ENCODE measurements around the gene UNC80. TPM values are rescaled to one million over a fixed set of nuclear protein-coding genes. Genes with fewer than 3 reads are reported as not detected.

Gene UNC80
- total RNA-seq, 4 donors from 2014 or later: under 0.01 to 0.67 (median 0.06) TPM

DNA sequence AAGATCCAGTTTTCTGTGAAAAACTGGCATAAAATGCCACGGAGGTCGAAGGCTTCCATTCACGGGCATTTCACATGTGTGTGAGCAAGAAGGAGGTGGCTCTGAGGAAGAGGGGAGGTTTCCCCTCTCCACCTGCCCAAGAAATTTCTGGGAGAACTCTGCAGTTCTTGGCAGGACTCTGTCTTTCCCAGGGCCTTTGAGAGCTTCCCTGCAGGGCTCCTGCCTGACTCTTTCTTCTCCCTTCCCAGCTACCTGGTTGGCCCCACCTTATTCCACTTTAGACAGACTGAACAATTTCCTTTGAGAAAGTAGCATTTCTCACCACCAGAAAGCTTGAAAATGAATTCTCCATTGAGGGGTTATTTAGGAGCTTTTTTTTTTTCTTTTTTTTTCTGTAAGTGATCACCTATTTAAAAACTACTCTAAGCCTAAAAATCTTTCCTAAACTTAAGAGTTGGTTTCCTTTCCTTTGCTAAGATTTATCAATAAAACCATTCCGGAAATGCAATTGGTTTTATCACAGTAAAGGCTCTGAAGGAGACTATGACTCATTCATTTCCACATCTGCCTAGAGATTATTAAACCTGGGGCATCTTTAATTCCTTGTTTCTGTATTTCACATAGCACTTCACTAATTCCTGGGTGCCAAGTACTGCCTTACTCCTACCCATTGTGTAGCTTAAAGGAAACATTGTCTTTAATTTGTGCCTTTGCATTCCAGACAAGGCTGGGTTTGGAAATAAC lies 59.3 kb downstream of the UNC80 start:
- ATAC-seq: no peak
- TF ChIP-seq, protein P1, sequence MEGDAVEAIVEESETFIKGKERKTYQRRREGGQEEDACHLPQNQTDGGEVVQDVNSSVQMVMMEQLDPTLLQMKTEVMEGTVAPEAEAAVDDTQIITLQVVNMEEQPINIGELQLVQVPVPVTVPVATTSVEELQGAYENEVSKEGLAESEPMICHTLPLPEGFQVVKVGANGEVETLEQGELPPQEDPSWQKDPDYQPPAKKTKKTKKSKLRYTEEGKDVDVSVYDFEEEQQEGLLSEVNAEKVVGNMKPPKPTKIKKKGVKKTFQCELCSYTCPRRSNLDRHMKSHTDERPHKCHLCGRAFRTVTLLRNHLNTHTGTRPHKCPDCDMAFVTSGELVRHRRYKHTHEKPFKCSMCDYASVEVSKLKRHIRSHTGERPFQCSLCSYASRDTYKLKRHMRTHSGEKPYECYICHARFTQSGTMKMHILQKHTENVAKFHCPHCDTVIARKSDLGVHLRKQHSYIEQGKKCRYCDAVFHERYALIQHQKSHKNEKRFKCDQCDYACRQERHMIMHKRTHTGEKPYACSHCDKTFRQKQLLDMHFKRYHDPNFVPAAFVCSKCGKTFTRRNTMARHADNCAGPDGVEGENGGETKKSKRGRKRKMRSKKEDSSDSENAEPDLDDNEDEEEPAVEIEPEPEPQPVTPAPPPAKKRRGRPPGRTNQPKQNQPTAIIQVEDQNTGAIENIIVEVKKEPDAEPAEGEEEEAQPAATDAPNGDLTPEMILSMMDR (IDR thresholded peaks at IDR 0.05): no peak
- no peak for TF ChIP-seq EP300 (IDR thresholded peaks at IDR 0.05)
- no peak for TF ChIP-seq POLR2AphosphoS5 (IDR thresholded peaks at IDR 0.05)
- no peak for TF ChIP-seq POLR2A (IDR thresholded peaks at IDR 0.05)
- no peaks in the 10 kb centered on the region for H3K4me1 ChIP-seq
- no peaks in the 10 kb centered on the region for H3K9me3 ChIP-seq
- no peak overlapping the region for H3K27ac ChIP-seq
- no peak overlapping the region for H3K4me3 ChIP-seq
- no peaks in the 10 kb centered on the region for H3K27me3 ChIP-seq
- 91 to 94% methylated on average over 2 to 4 of the region's 4 CpGs for WGBS, 2 donors (ENCODE audit: low coverage in 1 of 2)
- H3K36me3 ChIP-seq: no peaks in the 10 kb centered on the region

DNA sequence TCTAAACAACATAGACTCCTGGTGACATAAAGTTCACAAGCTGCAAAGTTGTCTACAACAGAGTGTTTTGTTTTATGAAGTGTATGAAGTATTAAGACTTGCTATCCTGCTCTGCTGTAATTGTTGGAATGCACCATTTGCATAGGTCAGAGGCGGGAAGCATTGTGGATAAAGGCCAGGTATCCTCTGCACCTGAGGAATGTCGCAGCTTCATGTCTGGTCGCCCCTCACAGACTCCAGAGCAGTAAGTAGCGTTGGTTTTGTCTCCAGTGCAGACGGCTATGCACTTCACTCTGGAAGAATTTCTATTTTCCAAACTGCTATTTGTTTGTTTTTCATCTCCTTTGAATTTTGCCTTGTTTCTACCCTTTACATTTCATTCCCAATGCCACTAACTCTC lies 63.1 kb downstream of the UNC80 start:
- Histone ChIP-seq H3K27ac (no peak overlapping the region), H3K36me3 (no peaks in the 10 kb centered on the region), H3K9me3 (no peaks in the 10 kb centered on the region), H3K27me3 (no peaks in the 10 kb centered on the region), H3K4me1 (no peaks in the 10 kb centered on the region), H3K4me3 (no peak overlapping the region)
- TF ChIP-seq POLR2AphosphoS5 (IDR thresholded peaks at IDR 0.05) (no peak), POLR2A (IDR thresholded peaks at IDR 0.05) (no peak), EP300 (IDR thresholded peaks at IDR 0.05) (no peak)
- TF ChIP-seq, protein P1 (IDR thresholded peaks at IDR 0.05): no peak
- ATAC-seq: no peak
- WGBS, 2 donors (ENCODE audit: low coverage in 1 of 2): 72 to 85% methylated on average over 4 to 5 of the region's 5 CpGs

DNA sequence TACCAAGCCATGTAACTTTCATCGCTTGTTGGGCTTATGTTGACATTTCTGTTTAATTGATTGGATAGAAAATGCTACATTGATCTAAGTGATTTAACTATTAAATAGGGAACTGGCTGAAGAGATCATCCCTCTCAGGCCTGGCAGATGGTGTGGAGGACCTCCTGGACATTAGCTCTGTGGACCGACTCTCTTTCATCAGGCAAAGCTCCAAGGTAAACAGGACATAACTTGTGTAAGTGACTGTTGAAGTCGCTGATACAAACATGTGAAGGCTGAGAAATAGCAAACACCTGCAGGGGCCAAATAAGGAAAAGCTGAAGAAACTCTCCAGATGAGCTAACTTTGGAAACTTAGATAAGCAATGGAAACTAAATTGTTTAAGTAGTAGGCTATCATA lies 68.8 kb downstream of the UNC80 start:
- Histone ChIP-seq H3K4me3 (no peak overlapping the region), H3K27me3 (no peaks in the 10 kb centered on the region), H3K27ac (no peak overlapping the region), H3K9me3 (no peaks in the 10 kb centered on the region), H3K4me1 (no peaks in the 10 kb centered on the region), H3K36me3 (no peaks in the 10 kb centered on the region)
- WGBS, 2 donors (ENCODE audit: low coverage in 1 of 2): 20 to 32% methylated on average over 2 to 3 of the region's 3 CpGs
- no peak for ATAC-seq
- TF ChIP-seq POLR2AphosphoS5 (IDR thresholded peaks at IDR 0.05) (no peak), EP300 (IDR thresholded peaks at IDR 0.05) (no peak), POLR2A (IDR thresholded peaks at IDR 0.05) (no peak)
- TF ChIP-seq, protein P1 (IDR thresholded peaks at IDR 0.05): no peak

DNA sequence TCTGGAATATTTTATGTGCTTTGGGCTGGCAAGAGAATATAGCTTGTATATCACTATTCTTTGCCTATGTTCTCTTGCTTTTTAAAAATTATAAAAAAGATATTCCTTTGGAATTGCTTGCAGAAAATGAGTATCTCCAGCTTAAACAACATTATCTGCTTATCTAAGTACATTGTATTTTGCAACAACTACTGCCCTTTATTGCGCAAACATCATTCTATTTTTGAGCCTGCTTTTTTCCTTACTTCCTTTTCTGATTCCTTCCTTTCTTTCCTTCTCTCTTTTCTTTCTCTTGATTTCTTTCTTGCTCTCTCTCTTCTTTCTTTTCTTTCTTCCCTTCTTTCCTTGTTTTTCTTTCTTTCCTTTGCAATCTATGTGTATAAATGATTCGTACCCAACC lies 74.0 kb downstream of the UNC80 start:
- Histone ChIP-seq H3K4me3 (no peak overlapping the region), H3K36me3 (no peaks in the 10 kb centered on the region), H3K4me1 (no peaks in the 10 kb centered on the region), H3K27me3 (no peaks in the 10 kb centered on the region), H3K27ac (no peak overlapping the region), H3K9me3 (no peaks in the 10 kb centered on the region)
- no peak for ATAC-seq
- WGBS, 2 donors (ENCODE audit: low coverage in 1 of 2): 82 to 93% methylated on average over 2 of the region's 2 CpGs
- no peak for TF ChIP-seq POLR2A (IDR thresholded peaks at IDR 0.05)
- TF ChIP-seq POLR2AphosphoS5 (IDR thresholded peaks at IDR 0.05): no peak

DNA sequence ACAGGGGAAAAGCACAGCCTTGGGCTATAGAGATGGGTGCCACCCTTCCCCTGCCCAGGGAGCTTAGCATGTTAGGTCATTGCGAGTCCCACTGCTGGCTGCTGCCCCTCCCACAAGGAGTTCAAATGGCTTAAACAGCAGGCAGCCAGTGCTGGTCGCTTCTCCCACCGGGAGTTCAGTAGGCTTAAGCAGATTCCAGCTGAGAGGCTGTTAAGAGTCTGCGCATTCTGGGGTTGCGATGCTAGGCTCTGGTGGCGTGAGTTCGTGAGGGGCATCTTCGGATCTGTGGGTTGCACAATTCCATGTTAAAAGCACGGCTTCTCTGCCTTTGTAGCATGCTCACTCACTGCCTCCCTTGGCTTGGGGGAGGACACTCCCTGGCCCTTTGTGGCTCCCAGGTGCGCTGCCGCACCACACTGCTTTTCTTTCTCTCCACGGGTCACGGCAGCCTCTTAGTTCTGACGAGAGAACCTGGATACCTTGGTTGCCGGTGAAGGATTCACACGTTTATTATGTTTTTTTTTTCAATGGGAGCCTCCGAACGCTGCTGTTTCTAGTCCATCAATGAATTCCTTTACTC lies 93.2 kb downstream of the UNC80 start:
- no peak for ATAC-seq
- H3K27me3 ChIP-seq: no peaks in the 10 kb centered on the region
- H3K36me3 ChIP-seq: no peaks in the 10 kb centered on the region
- H3K27ac ChIP-seq: no peak overlapping the region
- no peaks in the 10 kb centered on the region for H3K9me3 ChIP-seq
- H3K4me1 ChIP-seq: no peaks in the 10 kb centered on the region
- H3K4me3 ChIP-seq: no peak overlapping the region
- TF ChIP-seq, protein P1 (IDR thresholded peaks at IDR 0.05): no peak
- TF ChIP-seq EP300 (IDR thresholded peaks at IDR 0.05) (no peak), POLR2AphosphoS5 (IDR thresholded peaks at IDR 0.05) (no peak), POLR2A (IDR thresholded peaks at IDR 0.05) (no peak)
- 60 to 64% methylated on average over 7 of the region's 18 CpGs for WGBS, 2 donors (ENCODE audit: low coverage in 1 of 2)

All from gastroesophageal sphincter (tissue), 4 donors.